Suppressor macrophage treated with lipopolysaccharide for 4 hours (primary cell): Measurements from ENCODE around the gene TM9SF4.

ENCODE experiments used
- DNase-seq: peaks from one replicate; pipeline ENCODE4 v3.0.0-alpha.2; 2020

Gene TM9SF4

DNA sequence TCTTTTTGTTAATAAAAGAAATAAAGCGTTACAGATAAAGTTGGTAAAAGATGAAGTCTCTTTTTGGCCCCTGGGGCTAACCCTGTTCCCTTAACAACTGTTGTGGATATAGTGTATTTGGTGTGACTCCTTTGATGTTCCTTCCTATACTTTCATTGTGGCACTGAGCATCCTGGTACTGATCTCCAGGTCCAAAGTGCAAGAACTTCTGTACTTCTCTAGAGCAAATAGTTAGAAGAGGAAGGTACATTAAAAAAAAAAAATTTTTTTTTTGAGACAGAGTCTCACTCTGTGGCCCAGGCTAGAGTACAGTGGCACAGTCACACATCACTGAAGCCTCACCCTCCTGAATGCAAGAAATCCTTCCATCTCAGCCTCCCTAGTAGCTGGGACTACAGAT lies 104.4 kb downstream of the TM9SF4 start:
- DNase-seq, result no peak

DNA sequence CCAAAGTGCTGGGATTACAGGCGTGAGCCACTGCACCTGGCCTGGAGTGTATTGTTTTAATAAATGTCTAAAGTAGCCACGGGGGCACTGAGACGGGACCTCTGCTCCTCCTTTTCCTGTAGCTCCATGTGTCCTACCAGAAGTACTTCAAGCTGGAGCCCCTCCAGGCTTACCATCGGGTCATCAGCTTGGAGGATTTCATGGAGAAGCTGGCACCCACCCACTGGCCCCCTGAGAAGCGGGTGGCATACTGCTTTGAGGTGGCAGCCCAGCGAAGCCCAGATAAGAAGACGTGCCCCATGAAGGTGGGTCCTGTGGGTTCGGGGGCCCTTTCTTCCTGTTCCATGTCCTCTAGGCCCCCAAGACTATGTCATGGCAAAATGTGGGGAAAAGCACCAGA lies 105.6 kb downstream of the TM9SF4 start:
- DNase-seq, result no peak

DNA sequence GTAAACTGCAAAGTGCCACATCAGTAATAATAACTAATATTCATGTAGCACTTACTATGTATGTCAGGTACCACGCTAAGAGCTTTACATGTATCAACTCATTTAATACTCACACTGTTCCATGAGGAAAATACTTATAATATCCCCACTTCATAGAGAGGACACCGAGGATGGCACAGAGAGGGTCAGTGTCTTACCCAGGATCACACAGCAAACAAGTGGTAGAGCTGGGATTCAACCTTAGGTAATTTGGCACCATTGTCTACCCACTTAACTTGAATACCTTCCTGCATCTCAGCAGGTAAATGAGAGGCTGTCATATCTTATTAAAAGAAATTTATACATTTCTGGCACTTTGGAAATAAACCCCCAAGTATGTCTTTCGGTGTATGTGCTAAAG lies 106.2 kb downstream of the TM9SF4 start:
- no peak for DNase-seq

DNA sequence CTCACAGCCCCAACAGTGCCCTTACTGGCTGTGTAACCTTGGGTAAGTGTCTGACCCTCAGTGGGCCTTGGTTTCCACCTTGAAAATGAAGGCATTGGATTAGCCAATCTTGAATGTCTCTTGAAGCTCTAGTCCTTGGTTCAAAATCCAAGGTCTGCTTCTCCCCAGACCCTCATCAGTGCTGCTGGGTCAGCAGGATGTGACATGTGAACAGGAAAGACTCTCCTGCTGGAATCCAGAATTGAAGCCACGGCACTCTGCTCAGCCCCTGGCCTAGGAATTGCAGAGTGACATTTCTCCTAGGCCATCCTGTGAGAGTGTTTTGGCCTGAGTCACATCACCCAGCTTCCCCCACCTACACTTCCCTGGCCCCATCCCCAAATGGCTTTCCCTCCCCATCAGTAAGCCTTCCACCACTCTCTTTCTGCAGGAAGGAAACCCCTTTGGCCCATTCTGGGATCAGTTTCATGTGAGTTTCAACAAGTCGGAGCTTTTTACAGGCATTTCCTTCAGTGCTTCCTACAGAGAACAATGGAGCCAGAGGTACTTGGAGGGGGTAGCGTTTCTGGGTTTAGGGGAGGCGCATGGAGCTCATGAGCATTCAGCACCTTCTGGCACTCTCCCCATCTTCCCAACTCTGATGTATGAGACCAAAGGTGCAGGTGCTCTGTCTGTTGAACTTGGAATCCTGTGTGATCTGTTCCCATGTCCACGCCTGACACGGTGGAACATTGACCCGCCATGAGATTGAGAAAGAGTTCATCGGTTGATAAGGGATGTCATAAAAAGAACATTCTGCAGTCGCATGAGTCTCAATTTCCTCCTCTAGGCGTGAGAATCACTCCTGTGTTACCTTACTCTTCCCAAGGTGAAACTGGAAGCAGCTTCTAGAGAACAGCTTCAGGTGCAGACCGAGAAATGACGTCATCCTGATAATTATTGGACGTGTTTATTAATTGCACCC lies 106.9 kb downstream of the TM9SF4 start:
- DNase-seq, result no peak
